GM19324 (cell line): ENCODE data around the gene TNFSF4.
"Not testable (repeated sequence)": the region's sequence is repeated elsewhere in the genome, so short reads cannot be mapped to it uniquely, and the experiment has no call there.

ENCODE experiments used
- ATAC-seq: cut with Tn5 transposase; IDR thresholded peaks from one replicate; pipeline ENCODE4 v1.9.1; 2021; ENCODE audit warnings: mild to moderate bottlenecking, moderate library complexity; ENCODE audit not compliant: unreplicated experiment, low FRiP score

Gene TNFSF4

DNA sequence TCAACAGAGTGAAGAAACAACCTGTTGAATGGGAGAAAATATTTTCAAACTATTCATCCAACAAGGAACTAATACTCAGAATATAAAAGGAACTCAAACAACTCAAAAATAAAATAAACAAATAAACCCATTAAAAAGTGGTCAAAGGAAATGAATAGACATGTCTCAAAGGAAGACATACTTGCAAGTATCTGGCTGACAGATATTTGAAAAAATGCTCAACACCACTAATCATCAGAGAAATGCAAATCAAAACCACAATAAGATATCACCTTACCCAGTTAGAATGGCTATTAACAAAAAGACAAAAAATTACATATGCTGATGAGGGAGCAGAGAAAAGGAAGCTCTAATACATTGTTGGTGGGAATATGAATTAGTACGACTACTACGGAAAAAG is 38.2 kb downstream of the TNFSF4 start:
- no peak for ATAC-seq

DNA sequence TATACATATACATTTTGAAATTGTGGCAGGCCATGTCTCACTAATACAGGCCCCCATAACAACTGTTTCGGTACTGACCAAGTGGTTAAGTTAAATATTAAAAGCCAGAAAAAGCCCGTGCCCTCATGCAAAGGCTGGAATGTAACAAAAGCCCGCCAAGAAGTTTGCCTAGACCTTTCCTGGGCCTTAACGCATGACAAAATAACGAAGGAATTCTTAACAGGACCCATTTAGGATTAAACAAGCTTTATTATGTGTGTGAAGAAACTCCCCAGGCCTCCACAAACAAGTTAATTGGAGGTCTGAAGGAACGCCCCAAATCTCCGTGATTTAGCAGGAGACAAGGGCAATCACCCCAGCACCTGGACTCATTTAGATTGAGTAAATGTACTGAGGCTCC is 42.4 kb downstream of the TNFSF4 start:
- ATAC-seq: no peak

DNA sequence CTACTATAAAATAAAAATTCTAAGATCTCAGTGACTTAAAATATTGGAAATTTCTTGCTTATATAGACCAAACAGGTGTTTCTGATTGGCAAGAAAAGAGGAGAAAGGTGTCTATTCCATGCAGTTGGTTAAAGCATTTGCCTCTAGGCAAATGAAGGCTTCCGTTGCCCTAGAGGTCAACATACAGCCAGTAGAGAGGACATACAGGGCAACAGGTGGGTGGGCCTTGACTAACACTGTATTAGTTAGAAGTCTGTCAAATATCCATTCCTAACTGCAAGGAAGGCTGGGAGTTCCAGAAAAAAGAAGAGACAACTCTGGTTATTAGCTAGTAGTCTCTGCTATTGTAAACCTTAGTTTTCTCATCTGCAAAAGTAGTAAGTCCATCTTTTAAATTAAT is 43.0 kb downstream of the TNFSF4 start:
- ATAC-seq: no peak

DNA sequence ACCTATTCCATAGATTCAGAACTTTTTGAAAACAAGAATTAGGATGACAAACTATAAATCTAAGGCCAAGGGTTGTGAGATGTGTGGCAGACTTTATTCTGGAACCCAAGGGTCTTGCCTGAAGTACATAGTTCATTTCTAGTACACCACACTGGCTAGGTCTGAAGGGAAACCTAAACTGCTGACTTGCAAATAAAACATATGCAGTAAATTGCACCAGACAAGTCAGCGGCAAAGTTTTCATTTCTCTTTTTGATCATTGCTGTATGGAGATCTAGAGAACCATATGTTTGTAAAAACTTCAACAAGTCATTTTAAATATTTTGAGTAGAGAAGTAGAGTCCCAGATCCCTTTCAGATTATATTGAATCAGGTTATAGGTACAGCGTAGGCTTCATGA is 43.9 kb downstream of the TNFSF4 start:
- no peak for ATAC-seq

DNA sequence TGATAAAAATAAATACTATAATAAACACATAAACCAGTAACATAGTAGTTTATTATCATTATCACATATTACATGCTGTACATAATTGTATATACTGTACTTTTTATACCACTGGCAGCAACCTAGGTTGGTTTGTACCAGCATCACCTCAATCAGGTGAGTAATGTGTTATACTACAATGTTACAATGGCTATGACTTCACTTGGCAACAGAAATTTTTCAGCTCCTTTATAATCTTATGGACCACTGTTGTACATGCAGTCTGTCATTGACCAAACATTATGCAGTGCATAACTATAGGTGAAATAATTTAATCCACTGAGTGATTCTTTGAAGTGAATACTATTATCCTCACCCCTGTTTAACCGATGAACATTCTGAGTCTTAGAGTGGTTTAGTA is 44.5 kb downstream of the TNFSF4 start:
- ATAC-seq: no peak

DNA sequence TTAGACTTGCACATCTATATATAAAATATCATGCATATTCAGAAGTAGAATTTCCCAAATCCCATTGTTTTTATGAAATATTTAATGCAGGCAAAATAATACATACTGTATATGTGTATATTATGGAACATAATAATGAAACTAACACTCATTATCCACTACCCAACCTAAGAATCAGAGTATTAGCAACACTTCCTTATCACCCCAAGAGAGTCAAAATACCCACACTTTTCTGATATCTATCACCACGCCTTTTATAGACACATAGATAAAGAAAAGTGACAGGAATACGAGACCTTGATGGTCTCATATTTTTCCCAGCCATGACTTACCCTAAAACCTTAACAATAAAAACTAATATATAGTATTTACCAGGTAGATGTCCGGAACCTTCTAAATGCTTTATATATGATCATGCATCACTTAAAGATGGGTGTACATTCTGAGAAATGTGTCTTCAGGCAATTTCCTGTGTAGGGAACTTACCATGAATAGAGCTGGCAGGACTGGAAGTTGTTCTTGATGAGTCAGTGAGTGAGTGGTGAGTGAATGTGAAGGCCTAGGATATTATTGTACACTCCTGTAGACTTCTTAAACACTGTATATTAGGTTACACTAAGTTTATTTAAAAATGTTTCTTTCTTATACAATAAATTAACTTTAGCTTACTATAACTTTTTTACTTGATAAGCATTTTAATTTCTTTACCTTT is 45.5 kb downstream of the TNFSF4 start:
- ATAC-seq: no peak

DNA sequence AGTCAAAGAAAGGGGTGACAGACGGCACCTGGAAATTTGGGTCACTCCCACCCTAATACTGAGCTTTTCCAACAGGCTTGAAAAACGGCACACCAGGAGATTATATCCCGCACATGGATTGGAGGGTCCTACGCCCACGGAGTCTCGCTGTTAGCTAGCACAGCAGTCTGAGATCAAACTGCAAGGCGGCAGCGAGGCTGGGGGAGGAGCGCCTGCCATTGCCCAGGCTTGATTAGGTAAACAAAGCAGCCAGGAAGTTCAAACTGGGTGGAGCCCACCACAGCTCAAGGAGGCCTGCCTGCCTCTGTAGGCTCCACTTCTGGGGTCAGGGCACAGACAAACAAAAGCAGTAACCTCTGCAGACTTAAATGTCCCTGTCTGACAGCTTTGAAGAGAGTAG is 53.2 kb downstream of the TNFSF4 start:
- not testable (repeated sequence) for ATAC-seq

DNA sequence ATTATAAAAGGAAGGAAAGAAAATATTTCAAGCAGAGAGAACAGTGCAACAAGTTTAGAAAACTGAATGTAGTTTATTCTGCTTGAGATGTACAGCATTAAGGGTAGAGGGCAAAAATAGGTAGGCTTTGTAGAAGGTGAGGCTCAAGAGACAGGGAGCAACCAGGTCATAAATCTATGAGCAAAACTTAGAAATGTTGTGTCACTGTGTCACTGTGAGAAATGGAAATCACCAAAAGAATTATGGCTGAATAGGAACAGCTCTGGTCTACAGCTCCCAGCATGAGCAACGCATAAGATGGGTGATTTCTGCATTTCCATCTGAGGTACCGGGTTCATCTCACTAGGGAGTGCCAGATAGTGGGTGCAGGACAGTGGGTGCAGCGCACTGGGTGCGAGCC is 53.6 kb downstream of the TNFSF4 start:
- no peak for ATAC-seq

DNA sequence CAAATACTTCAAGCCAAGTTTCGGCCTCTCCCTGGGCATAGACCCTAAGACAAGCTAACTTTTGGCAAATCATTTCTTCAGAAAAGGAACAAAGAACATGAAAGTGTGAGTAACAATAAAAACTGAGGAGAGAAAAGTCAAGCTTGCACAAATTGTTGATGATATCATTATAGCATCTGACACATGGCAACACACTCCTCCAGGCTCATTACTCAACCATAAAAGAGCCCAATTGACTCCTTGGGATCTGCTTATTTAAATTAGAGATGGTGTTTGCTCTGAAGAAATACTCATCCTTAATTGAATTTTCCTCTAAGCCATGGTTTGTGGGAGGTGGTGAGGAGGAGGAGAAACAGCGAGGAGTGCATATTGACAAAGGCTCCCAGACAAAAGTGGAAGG is 54.5 kb downstream of the TNFSF4 start:
- no peak for ATAC-seq

DNA sequence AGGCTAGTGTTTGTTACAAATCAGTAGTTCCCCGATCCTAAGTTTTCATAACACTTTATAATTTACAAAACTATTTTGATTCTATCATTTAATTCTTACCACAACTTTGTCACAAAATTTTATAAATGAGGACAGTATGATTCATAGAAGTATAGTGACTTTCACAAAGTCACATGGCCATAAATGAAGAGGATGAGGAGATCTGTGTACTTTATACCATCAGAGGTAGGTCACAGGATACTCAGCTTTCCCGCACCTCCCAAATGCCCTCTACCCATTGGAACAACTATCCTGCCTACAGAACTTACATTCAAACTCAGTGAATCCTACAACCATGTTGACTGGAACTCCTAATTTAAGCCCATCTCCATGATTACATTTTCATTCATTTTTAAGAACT is 56.3 kb downstream of the TNFSF4 start:
- ATAC-seq: no peak

DNA sequence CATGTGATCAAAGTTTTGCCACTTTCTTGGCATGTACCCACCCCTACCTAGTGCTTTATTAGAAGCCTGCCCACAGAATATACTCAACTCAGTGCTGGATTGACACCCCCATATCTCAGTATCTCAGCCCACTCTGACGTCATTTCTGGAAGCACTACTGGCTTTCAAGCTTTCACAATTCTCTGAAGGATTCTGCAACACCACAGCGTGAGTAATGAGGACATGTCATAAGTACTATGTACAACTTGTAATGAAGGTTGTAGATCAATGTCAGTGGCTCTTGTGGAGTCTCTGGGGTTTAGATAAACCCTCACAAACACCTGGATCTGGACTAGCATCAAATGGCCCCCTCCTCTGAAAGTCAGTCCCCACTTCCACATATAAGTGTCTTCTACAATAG is 57.2 kb downstream of the TNFSF4 start:
- ATAC-seq: no peak

DNA sequence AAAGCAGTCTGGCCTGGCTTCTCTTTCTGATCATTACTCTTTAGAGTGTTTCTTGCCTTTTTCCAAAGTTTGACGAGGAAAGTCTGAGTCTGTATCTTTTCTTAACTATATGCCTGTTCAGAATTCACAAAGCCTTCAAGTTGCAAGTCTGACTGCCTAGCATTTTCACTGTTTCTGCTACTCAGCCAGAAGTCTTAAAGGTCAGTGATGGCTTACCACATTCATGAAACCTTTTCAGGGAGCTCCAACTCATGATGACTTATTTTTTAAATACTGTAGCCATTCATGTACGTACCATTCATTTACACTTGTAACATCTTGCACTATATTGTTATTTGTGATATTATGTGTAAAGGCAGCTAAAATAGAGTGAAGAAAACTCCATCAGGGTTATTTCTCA is 58.2 kb downstream of the TNFSF4 start:
- no peak for ATAC-seq

DNA sequence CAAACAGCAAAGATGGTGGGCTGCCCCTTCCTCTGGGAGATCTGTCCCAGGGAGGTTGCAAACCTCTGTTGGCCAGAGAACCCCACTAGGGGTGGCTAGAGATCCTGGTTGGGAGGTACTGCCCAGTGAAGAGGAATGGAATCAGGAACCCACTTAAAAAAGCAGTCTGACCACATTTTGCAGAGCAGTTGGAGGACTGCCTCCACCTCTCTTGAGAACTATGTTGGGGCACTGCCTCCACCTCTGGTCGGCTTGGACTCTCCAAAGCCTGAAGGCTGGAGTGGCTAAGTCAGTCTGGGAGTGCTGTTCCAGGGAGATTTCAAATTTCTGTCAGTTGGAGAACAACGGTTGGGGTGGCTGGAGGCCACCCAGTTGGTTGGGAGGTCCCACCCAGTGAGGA is 58.6 kb downstream of the TNFSF4 start:
- ATAC-seq: no peak

DNA sequence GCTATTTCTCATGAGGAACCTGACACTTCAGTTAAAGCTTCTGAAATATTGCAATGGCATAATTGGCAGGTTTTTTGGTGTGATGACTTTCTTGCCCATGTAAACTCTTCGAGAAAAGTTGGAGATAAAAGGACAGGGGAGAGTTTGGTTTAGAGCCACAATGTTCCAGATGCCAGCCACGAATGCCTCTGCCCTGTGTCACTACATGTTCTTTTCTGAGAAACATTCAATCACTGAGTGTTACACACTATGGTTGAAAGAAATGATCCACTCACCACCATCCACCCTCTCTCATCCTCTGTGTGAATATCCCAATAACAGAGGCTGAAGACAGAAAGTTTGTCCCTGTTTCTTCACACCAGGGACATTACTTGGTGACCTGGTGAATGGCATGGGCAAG is 66.4 kb downstream of the TNFSF4 start:
- no peak for ATAC-seq

DNA sequence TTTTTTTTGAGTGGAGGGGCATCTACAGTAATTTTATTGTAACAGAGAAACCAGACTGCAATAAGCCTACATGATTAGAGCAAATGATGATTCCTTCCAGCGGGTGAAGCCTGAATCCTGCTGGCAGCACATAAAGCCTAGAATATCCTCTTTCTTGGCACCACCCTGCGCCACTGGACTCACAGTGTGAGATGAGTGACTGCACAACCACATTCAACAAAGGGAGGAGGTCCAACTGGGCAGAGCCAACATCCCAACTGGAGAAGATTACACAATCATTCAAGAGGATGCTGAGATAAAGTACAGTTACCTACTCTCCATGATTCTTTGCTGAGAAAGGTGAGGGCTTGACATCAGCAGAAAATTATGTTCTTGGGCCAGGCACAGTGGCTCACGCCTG is 67.4 kb downstream of the TNFSF4 start:
- no peak for ATAC-seq

DNA sequence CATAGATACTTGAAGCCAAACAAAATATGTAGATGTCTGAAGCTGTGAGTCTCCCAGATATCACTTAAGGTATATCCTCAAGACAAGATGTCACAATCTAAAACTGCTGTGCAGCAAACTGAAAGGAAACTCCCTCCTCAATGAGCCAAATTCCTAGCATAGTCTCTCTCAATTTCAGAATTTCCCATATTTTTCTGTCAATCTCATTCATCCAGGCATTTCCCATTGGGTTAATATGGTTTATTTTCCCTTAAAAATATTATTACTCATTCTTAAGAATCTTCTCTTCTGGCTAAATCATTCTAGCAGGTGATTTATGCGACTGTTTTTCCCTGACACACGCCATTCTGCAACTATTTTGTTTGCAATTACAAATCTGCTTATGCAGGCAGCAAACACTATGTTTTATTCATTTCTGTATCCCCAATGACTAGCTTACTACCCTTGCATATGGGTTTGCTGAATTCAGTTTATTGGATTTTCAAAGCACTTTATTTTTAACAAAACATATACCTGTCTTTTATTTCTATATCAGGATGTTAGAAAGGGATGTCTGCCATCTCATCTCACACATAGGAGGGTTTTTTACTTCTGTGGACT is 69.9 kb downstream of the TNFSF4 start:
- no peak for ATAC-seq

DNA sequence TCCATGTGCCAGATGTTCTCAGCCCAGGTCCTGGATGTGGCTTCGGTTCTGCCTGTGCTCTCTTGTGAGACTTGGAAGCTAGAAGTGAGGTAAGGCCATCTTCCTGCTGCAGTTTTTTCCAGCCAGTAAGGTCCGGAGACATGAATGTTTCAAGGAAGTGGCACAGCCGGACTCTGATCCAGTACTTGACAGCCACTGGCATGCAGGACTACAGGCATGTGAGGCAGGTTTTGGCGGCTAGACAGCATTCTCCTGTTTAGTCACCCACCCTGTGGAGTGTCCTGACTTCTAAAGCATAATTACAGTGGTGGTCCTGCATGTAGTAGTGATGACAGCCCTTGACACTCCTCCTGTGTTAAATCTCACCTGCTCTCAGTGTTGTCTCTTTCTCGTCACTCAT is 72.3 kb downstream of the TNFSF4 start:
- no peak for ATAC-seq

DNA sequence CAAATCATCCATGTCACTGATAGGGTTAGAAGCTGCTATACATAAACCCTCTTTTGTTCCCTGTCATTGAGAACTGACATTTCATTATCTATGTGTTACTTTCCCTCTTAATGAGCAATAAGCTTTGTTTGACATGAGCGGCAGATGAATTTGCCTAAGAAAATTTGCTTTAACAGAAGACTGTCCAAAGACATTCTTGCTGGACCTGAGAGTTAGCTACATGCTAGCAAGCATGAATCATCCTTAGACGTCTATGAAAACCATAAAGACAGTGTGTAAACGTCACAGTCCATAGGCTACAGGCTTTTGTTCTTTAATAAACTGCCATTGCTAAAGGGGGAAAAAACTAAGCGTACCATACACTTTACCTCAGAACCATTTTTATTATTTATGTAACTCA is 73.1 kb downstream of the TNFSF4 start:
- ATAC-seq: no peak
